Duodenal mucosa (tissue), 2 donors: ENCODE measurements around the gene OGFR.

Experiments
- H3K27ac ChIP-seq: one replicate; pipeline ENCODE4 v1.7.0; 2013; ENCODE audit warnings: low read depth, low read length
- H3K27me3 ChIP-seq, 2 donors: one replicate each; pipeline ENCODE4 v1.7.0; 2013; ENCODE audit warnings: low read length in 2 of 2, control low read depth in 1 of 2; ENCODE audit not compliant: insufficient read depth in 2 of 2, control insufficient read depth in 1 of 2
- H3K36me3 ChIP-seq, 2 donors: one replicate each; pipeline ENCODE4 v1.7.0; 2013; ENCODE audit warnings: low read length in 2 of 2, control low read depth in 1 of 2; ENCODE audit not compliant: insufficient read depth in 2 of 2, control insufficient read depth in 1 of 2
- H3K4me1 ChIP-seq, 2 donors: one replicate each; pipeline ENCODE4 v1.7.0; 2013; ENCODE audit warnings: low read length in 2 of 2, control low read depth in 1 of 2; ENCODE audit not compliant: insufficient read depth in 2 of 2, control insufficient read depth in 1 of 2
- H3K4me3 ChIP-seq, 2 donors: one replicate each; pipeline ENCODE4 v1.7.0; 2013; ENCODE audit warnings: low read length in 2 of 2, low read depth in 1 of 2
- H3K9ac ChIP-seq, 2 donors: one replicate each; pipeline ENCODE4 v1.7.0; 2013; ENCODE audit warnings: low read length in 2 of 2, low read depth in 1 of 2
- H3K9me3 ChIP-seq, 2 donors: one replicate each; pipeline ENCODE4 v1.7.0; 2013; ENCODE audit warnings: low read length in 2 of 2, control low read depth in 1 of 2; ENCODE audit not compliant: control insufficient read depth in 1 of 2

Gene OGFR

DNA sequence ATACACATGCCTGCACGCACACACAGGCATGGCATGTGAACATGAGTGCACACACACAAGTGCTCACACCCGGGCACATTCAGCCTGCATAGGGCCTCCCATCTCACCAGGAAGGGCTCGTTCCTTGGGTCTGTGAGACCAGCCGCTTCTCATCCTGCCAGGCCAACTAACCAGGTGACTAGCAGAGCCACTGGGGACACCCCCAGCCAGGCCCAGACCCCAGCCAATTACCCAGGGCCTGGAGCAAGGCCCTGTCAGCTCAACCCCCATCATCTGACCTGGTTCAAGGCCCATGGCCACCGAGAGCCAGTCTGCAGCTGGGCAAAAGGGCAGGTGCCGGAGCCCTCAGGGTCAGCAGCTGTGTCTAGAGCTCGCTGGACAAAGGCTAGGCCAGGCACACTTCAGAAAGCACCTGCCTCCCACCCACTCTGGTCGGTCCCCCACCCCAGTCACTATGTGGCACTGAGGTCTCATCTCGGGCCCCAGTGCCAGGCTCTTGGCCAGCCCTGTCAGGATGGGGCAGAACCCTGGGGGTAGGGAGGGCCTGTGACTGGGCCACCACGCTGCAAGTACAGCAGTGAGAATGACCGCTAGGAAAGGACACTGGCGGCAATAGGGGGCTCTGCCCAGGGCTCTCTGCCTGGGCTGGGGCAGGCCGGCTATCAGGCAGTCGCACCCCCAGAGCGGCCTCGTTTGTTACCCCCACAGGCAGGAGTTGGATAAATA lies 35.1 kb upstream of the OGFR start:
- Histone ChIP-seq H3K4me3 (no peak overlapping the region), H3K4me1 (peaks cover 18 to 21% of the 10 kb centered on the region in 2 donors), H3K9ac (no peak overlapping the region), H3K9me3 (no peaks in the 10 kb centered on the region), H3K27ac (no peak overlapping the region), H3K27me3 (no peaks in the 10 kb centered on the region), H3K36me3 (no peaks in the 10 kb centered on the region)

DNA sequence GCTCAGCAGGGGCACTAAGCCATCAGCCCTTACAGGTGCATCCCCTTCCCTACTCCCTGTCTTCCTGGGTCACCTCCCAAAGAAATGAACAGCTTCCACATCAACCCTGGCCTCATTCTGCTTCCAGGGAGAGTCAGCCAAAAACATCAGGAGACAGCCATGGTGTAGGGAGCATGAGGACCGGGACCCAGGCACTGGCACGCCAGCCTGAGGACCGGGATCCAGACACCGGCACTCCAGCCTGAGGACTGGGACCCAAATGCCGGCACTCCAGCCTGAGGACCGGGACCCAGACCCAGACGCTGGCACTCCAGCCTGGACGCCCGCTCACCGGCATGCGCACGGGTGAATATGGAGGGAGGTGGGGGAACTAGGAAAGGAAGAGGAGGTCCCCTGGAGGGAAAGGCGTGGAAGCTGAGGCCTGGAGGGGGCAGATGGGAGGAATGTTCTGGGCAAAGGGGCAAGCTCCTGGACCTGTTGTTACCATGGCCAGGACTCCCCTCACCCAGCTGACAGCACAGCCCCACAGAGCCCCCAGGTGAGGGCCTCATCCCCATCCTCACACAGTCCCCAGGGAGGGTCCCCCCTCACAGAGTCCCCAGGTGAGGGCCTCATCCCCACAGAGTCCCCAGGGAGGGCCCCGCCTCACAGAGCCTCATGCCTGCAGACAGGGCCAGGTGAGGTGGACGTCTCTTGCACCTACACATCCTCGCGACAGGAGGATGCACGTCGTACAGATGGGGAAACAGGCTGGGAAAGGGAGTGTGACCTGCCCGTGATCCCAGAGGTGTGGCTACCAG lies 34.3 kb upstream of the OGFR start:
- no peaks in the 10 kb centered on the region for H3K36me3 ChIP-seq
- H3K27ac ChIP-seq = no peak overlapping the region
- no peak overlapping the region for H3K4me3 ChIP-seq
- H3K9me3 ChIP-seq = no peaks in the 10 kb centered on the region
- H3K9ac ChIP-seq = no peak overlapping the region
- H3K4me1 ChIP-seq = peaks cover 18 to 27% of the 10 kb centered on the region in 2 donors
- H3K27me3 ChIP-seq = no peaks in the 10 kb centered on the region

DNA sequence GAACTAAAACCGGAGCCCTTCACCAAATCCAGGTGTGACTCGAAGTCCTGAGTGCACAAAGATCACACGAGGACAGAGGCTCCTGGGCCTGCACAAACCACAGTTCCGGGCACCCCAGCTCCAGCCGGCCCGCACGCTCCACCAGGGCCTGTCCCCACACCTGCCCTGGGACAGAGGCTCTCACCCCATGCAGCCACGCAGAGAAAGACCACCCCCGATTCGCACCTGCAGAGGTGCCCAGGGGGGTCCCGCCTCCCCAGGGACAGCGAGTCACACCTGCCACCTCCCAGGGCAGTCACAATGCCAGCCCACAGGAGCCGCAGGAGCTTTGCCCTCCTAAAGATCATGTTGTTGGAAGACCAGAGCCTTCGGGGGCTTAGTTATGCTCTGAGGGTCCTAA lies 33.7 kb upstream of the OGFR start:
- Histone ChIP-seq H3K4me3 (no peak overlapping the region), H3K4me1 (peaks cover 19 to 33% of the 10 kb centered on the region in 2 donors), H3K36me3 (no peaks in the 10 kb centered on the region), H3K9ac (no peak overlapping the region), H3K9me3 (no peaks in the 10 kb centered on the region), H3K27ac (no peak overlapping the region), H3K27me3 (no peaks in the 10 kb centered on the region)

DNA sequence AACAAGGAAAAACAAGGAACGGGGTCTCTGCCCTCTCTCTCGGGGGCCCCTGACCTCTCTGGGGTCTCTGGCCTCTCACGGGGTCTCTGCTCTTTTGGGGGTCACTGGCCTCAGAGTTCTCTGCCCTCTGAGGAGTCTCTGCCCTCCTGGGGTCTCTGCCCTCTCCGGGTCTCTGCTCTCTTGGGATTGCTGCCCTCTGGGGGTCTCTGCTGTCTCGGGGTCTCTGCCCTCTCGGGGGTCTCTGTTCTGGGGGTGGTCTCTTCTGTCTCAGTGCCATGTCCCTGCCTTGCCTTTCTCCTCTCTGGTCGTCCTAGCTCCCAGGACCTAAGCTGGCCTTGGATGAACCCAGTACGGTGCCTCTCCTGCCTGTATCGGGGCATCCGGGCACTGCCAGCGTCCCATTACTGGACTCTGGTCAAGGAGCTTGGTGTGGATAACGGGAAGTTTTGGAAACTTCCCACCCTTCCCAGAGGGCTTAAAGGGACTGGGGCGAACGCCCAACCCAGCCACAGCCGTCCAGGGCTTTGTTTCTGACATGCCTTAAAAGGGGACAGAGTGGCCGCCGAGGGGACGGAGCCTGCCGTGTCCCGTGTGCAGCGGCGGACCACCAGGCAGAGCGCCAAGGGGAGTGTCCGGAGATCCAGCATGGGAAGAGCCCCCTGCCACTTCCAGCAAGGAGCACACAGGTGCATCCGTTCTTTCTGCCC lies 33.1 kb upstream of the OGFR start:
- Histone ChIP-seq H3K4me3 (no peak overlapping the region), H3K36me3 (no peaks in the 10 kb centered on the region), H3K27me3 (no peaks in the 10 kb centered on the region)

DNA sequence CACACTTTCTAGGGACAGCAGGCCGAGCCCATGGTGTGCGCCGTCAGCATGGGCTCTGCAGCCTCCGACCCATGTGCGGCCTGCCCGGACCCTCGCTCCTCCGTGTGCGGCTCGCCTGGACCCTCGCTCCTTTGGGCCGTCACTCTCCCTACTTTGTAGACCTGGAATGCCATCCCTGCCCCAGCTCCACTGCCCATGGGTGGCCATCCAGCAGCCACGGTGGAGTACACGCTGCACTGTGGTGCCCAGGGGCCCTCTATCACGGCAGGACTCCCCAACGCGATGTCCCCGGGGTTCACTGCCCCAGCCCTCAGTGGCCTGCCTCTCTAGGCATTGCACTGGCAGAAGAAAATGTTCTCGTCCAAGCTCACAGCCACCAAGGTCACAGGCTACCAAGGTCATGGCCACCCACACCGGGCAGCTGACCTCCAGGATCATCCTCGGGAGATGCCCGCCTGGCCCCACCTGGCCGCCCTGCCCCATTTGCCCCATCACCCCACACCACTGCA lies 32.5 kb upstream of the OGFR start:
- Histone ChIP-seq H3K4me1 (peaks cover 27 to 35% of the 10 kb centered on the region in 2 donors), H3K9ac (no peak overlapping the region), H3K4me3 (no peak overlapping the region), H3K9me3 (no peaks in the 10 kb centered on the region), H3K36me3 (no peaks in the 10 kb centered on the region), H3K27ac (no peak overlapping the region), H3K27me3 (no peaks in the 10 kb centered on the region)

More for the DNA sequence above, 33.1 kb upstream of the OGFR start:
- H3K4me1 ChIP-seq = peaks cover 25 to 37% of the 10 kb centered on the region in 2 donors
- H3K9me3 ChIP-seq = no peaks in the 10 kb centered on the region
- H3K27ac ChIP-seq = no peak overlapping the region
- no peak overlapping the region for H3K9ac ChIP-seq

DNA sequence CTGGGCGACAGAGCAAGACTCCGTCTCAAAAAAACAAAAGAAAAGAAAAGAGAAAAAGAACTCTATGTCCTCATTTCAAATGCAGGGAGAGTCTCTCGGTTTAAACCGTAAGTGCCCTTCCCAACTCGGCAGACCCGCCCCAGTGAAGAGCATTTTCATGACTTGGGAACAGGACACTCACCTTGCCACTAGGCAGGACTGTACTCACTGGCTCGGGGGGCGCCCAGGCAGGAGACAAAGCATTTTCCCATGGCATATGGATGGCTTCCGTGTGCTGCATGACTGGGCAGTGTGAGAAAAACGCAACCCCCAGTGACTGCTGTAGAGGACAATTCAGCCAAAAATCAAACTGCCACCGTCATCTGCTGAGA lies 32.0 kb upstream of the OGFR start:
- Histone ChIP-seq H3K9me3 (no peaks in the 10 kb centered on the region), H3K9ac (no peak overlapping the region), H3K36me3 (no peaks in the 10 kb centered on the region), H3K27me3 (no peaks in the 10 kb centered on the region), H3K4me3 (no peak overlapping the region), H3K4me1 (peaks cover 27 to 35% of the 10 kb centered on the region in 2 donors), H3K27ac (no peak overlapping the region)

DNA sequence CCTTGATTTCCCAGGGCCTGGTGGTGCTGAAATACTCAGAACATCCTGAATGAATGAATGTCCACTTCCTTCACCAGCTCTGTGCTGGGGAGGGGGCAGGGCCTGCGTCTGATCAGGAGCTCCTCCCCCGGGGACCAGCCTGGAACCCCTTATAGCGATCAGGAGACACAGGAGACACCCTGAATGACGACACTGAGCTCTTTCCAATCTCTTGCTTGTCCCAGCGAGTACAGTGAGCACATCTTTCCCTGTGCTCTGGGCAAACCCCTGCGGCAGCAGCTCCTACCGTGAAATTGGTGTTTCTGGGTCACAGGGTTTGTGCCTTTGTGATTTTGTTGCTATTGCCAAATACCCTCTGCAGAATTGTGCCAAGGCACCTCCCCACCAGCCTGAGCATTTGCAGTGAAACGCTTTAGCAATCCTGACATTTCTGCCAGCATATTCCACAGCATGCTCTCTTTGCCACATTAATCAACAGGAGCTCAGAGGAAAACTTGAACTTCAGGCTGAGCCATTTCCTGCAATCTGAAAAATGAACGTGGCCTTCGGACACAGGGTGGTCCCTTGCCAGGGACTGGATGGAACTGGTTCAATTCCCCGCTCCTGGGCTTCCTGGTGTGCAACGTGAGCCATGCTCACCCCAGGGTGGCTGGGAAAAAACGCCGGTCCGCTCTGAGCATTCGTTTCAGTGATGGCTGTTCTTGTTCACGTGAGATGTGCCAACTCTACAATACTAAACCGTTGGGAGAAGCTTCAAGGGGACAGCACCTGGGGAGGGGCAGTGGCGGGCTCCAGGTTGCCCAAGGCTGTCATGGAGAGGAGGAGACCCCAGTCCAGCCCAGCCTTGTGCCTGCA lies 31.4 kb upstream of the OGFR start:
- no peak overlapping the region for H3K9ac ChIP-seq
- H3K27ac ChIP-seq = no peak overlapping the region
- no peaks in the 10 kb centered on the region for H3K27me3 ChIP-seq
- H3K4me1 ChIP-seq = peaks cover 26 to 35% of the 10 kb centered on the region in 2 donors
- no peaks in the 10 kb centered on the region for H3K9me3 ChIP-seq
- H3K4me3 ChIP-seq = no peak overlapping the region
- no peaks in the 10 kb centered on the region for H3K36me3 ChIP-seq

DNA sequence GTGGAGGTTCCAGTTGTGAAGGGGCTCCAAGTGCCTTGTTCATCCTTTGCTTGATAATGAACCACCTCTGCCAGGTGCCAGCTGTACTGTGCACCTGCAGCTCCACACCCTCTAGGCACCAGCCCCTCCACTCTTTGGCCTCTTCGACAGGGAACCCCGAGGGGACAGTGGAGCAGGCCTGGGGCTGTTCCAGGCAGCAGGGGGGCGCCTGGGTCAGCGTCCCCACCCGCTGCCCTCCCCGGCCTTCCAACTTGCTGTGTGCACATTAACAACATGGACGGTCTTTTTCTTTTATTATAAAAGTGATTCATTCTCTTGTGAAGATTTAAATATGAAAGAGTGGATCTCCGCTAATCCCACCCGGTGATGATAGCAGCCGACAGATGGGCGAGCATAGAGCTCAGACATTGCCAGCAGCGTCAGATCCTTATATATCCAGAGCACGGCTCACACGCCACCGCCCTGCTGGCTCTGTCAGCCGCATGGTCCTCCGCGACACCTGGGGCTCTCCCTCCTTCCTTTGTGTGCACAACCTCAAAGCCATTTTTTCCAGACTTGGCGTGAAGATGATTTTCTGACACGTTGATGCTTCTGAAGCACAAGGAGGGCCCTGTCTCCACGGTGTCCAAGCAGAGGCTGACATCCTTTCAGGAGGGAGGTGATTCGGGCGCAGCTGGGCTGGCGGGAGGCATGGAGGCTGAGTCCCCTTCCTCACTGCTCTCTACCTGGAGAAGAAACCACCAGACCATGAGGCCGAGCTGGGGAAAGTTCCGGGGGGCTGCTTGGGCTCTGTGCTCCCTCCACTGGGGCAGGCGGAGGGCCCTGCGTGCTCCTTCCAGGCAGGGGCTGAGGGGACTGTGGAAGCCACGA lies 30.6 kb upstream of the OGFR start:
- Histone ChIP-seq H3K4me3 (no peak overlapping the region), H3K36me3 (no peaks in the 10 kb centered on the region), H3K27ac (no peak overlapping the region), H3K4me1 (peaks cover 17 to 31% of the 10 kb centered on the region in 2 donors), H3K9me3 (no peaks in the 10 kb centered on the region), H3K9ac (no peak overlapping the region), H3K27me3 (no peaks in the 10 kb centered on the region)

DNA sequence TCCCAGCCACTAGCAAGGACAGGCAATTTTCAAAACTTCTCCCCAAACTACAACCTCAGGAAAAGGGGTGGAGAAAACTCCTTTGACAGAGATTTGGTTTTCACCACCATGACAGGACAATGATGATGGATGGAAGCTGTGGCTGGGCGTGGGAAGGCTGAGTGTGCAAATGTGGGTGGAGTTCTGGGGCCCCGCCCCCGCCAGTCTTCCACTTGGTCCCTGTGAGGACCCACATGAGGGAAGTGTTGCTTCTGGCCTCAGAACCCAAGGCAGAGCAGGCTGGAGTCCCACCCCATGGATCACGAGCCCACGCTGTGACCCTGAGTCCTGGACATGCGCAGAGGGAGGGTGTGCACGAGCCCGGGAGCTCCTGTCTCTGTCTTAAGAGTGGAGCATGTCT lies 29.9 kb upstream of the OGFR start:
- H3K27ac ChIP-seq = no peak overlapping the region
- no peak overlapping the region for H3K4me3 ChIP-seq
- no peak overlapping the region for H3K9ac ChIP-seq
- H3K9me3 ChIP-seq = no peaks in the 10 kb centered on the region
- H3K36me3 ChIP-seq = no peaks in the 10 kb centered on the region
- H3K27me3 ChIP-seq = no peaks in the 10 kb centered on the region
- H3K4me1 ChIP-seq = peaks cover 16 to 29% of the 10 kb centered on the region in 2 donors
